Epithelial cell of esophagus (primary cell): ENCODE measurements around the gene ITPRID2.

Experiments
- DNase-seq: peaks from one replicate; pipeline ENCODE4 v3.0.0; 2010; ENCODE audit warnings: low read depth
- H3K4me3 ChIP-seq: 2 replicates; pipeline ENCODE4 v1.5.1; 2011; ENCODE audit warnings: mild to moderate bottlenecking, low read length, control low read depth
- TF ChIP-seq, protein P1 (sequence below): IDR thresholded peaks from 2 replicates; pipeline ENCODE4 v1.5.1; 2011; ENCODE audit warnings: low read depth, mild to moderate bottlenecking, low read length, control low read depth, inconsistent platforms; ENCODE audit not compliant: insufficient read depth; ENCODE audit errors: missing control alignments

Gene ITPRID2

DNA sequence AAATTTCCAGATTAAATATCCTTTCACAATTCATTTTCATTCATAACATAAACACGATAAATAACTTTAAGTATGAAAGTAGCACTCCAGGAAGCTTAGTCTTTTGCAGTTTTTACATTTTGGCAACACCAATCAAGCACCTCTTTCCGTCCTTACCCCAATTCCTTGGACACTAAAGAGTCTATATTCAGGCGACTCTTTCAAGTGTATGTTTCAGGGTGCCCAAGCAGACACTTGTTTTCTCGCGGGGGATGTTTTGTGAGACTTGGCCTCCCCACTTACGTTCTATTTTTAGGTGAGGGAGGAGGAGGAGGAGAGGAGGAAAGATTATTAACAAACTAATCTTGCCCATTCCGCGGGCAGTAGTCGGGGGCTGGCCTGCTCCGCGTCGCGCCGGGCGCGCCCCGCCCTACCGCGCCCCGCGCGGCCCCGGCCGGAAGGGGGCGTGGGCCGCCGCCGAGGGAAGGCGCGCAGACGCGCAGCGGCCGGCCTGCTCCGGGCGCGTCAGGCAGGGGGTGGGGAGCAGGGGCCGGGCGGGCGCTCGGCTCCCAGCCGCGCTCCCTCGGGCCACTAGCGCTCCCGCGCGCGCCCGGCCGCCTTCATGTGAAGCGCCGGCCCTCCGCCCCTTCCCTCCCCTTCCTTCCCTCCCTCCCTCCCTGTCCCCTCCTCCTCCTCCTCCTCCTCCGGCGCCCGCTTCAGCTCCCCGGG is at the start of gene ITPRID2:
ITPRID2 (plus strand) TSS at position 473 of the 708 bp plus-strand sequence. CDS start 337 bp downstream, outside the sequence.
- DNase-seq: peak; percentile 94
- H3K4me3 ChIP-seq: peak within 1 kb of the TSS; percentile 83
- TF ChIP-seq, protein P1, sequence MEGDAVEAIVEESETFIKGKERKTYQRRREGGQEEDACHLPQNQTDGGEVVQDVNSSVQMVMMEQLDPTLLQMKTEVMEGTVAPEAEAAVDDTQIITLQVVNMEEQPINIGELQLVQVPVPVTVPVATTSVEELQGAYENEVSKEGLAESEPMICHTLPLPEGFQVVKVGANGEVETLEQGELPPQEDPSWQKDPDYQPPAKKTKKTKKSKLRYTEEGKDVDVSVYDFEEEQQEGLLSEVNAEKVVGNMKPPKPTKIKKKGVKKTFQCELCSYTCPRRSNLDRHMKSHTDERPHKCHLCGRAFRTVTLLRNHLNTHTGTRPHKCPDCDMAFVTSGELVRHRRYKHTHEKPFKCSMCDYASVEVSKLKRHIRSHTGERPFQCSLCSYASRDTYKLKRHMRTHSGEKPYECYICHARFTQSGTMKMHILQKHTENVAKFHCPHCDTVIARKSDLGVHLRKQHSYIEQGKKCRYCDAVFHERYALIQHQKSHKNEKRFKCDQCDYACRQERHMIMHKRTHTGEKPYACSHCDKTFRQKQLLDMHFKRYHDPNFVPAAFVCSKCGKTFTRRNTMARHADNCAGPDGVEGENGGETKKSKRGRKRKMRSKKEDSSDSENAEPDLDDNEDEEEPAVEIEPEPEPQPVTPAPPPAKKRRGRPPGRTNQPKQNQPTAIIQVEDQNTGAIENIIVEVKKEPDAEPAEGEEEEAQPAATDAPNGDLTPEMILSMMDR: no peak

DNA sequence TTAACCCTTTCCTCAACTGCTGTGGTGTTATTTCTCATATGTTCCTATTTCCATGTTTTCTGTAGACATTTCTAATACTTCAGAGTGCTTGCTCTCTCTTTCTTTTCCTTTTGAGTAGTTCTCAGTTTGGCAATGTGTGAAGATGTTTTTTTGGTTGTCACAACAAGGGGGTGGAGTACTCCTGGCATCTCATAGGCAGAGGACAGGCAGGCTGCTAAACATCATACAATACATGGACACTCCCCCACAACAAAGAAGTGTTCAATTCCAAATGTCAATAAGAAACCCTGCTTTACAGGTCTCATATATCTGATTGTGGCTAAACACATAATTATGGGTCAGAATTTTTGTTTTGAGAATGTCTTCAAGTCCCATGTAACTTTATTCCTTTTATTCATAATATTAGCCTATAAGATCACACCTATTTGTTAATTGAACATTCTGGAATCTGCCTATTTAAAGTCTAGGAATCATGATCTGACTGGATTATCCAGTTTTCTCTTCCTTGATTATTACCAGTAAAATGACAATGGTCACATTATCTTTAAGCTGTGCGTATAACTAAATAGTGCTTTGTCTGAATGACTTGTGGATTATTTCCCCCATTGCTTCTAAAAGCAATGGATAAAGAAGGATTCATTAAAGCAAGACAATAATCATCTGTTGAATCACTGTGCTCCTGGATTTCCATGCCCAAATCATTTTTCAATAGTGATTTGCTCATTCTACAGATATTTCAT is 46.8 kb upstream of the ITPRID2 start:
- TF ChIP-seq, protein P1: no peak
- no peak overlapping the region for H3K4me3 ChIP-seq
- DNase-seq: no peak

DNA sequence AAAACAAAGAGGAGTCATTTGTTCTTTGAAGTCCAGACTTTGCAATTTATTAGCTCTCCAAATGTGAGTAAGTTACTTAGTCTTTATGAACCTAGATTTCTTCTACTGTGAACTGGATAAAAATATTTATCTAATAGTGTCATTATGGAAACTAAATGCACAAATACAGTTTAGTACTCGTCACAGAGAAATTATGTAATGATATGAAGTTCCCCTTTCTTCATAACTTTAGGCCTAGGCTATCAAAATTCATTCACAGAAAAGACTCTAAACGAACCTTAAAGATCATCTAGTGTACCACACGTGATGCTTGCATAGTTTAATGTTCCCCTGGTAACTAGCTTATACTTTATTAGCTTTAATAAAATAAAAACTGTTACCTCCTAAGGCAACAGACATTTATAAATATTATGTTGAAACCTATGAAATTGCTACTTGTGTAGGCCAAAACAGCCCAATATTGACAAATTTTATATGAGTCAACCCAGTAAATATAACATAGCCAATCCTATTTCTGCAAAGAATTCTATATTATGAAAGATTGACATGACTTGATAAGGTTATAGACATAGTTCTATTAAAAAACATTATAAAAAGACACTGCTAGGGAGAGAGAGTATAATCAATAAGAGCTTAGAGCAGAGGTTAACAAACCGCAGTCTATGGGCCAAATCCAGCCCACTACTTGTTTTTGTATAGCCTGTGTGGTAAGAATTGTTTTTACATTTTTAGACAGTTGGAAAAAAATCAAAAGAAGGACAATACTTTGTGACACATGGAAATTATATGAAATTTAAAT is 44.9 kb upstream of the ITPRID2 start:
- no peak overlapping the region for H3K4me3 ChIP-seq
- TF ChIP-seq, protein P1: no peak
- DNase-seq: no peak

DNA sequence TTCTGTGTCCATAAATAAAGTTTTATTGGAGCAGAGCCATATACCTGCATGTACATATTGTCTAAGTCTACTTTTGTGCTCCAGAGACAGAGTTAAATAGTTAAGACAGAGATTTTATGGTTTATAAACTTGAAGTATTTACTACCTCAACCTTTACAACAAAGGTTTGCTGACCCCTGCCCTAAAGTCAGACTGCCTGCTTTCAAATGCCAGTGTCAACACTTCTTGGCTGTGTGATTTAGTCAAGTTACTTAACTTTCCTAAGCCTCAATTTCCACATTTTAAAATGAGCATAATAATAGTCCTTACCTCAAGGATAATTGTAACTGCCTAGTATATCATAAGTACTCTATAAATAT is 44.4 kb upstream of the ITPRID2 start:
- TF ChIP-seq, protein P1: no peak
- no peak overlapping the region for H3K4me3 ChIP-seq
- no peak for DNase-seq

DNA sequence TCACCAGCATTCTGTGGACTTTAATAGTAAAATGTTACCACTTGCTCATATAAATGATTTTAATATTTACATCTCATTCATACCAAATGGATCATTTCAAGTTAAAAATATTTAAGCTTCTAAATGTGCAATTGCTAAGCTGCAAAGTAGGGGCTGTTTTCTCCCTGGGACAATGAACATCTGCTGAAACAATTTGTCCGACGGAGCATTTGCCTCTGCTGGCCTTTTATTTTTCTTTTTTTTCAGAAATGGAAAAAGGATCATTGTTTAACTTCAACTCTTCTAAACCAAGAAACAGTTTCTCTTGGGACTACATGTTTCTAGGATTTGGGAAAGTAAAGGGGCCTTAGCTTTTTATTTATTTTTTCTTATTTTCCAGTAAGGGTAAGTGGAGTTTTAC is 43.8 kb upstream of the ITPRID2 start:
- DNase-seq: no peak
- no peak overlapping the region for H3K4me3 ChIP-seq
- TF ChIP-seq, protein P1: no peak

DNA sequence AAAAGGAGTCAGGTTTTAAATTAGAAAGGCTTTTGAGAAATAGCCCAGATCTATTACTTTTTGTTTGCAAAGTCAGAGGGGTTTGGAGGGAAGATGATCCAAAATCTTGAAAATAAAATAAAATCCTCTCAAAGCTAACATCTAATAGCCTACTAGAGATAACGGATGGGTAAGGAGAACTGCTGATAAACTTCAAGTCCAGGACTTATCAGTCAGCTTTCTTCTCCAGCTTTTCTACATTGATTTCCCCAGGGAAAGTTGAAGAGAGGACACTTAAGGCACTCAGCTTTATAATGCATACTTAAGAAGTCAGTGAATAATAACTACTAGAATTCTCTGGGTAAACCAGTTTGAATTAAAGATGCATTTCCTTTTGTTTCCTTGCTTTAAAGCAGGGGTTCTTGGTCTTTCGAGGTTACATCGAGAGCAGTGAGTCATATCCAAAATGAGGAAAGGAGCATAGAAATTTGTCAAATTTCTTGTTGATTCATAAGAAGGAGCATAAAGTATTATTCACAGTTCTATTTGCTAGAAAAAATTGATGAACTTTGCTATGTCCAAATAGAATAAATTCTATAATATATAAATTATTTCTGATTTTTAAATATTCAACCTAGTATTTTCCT is 43.2 kb upstream of the ITPRID2 start:
- TF ChIP-seq, protein P1: no peak
- no peak for DNase-seq
- H3K4me3 ChIP-seq: no peak overlapping the region
